Putamen (tissue), 1 donor: ENCODE data around the gene PLA2G3.

Experiments
- DNase-seq: peaks from one replicate; pipeline ENCODE4 v3.0.0-alpha.2; 2016; ENCODE audit warnings: low spot score

Gene PLA2G3

DNA sequence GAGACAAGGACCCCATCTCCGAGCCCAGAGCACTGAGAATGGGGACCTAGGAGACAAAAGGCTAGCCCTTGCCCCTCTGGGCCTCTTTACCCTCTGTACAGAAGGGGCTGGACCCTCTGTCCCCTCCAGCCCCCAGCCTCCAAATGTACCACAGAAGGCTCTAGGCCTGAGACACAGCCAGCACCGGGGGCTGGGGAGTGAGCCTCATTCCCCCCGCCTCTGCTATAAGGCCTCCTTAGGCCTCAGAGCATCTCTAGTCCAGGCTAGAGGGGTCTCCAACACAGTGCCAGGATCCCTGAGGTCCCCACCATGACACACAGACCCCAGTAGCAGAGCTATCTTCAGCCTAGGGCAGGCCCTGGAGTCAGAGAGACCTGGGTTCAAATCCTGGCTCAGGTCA, 54.4 kb downstream of the PLA2G3 start:
- DNase-seq = no peak

DNA sequence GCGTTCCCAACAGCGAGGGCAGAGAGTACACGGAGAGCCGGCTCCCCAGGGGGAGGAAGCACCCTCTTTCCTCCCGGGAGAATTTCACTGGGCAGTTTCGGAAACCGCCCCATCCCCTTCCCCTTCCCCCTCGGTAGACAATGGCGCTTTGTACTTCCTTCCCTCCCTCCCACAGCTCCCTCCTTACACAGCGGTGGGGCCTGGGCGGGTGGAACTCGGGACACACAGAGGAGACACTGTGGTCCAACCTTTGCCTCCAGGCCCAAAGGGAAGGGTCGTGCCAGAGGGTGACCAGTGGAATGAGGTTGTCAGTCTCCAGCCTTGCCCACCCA, 54.8 kb downstream of the PLA2G3 start:
- DNase-seq = peak; percentile 90

DNA sequence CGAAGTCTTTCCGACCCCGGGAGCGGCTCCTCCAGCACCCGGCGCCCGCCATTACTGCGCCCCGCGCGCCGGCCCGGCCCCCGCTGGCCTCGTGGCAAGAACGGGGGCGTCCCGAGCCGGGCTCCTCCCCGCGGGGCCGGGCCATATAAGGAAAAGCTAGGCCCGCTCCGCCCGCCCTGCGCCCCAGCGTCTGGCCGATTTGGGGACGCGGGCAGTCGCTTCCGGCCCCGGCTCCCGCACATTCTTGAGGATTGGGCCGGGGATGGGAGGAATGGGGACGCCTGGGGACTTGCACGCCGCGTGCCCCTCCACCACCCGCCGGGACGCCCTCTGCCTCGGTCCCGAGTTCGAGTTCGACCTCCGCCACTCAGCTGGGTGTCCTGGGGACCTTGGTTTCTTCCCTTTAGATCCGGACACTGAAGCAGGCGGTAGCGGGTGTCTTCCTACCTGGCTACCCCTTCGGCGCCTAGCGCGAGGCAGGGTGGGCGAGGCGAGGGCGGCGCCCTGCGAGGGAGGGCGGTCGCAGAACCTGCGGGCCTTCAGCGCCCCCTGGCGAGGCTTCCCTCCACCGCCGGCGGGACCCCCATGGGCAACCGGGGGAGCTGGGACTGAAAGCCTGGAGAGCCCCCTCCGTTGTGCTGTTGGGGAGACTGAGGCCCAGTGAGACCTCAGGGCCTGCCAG, 55.4 kb downstream of the PLA2G3 start:
- DNase-seq = peak; percentile 86
